ACHN (cell line): ENCODE data around the gene VAMP1.
"Not testable (repeated sequence)": the region's sequence is repeated elsewhere in the genome, so short reads cannot be mapped to it uniquely, and the experiment has no call there.

Experiments used
- DNase-seq: peaks from one replicate; pipeline ENCODE4 v3.0.0-alpha.2; 2015
- in situ Hi-C: cut with HindIII; loops from 2 replicates; pipeline ENCODE4 v1.10.0; 2017; ENCODE audit warnings: low sequenced_read_pairs, low pct_ligation_motif_present, low pct_unique_long_range_greater_than_20kb

The VAMP1 gene, protein sequence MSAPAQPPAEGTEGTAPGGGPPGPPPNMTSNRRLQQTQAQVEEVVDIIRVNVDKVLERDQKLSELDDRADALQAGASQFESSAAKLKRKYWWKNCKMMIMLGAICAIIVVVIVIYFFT

DNA sequence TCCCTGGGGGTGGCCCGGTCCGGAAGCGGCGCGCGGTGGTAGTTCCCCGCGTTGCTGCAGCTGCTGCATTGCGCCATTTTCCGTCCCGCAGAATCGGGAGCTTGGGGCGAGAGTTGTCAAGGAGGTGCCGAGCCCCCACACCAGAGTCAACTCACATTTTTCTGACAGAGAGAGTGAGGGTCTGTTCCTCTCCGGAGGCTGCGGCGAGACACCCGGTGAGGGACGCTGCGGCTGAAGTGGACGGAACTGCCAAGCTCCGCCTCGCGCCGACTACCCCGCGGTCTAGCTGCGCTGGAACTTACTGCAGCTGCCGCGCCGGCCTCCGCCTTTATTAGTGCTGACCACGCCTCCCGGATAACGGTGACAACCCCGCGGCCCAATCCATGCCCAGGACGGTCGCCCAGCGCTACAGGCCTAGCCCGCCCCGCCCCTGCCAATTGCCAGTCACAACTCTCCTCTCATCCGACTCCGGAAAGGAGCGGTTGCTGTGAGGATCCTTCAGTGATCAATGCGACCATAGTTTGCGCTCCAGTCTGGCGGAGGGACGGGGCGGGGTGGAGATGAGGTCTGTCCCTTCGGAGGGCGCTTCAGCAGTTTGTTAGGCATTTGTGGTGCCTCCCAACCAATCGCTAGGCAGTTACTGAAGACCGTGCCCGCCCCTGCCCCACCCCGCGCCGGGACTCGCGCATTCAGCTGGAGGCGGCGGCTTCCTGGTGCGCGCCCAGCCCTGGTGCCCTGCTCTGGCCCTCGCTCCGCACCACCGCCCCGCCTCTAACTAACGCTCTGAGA lies at the start of gene VAMP1:
Gene VAMP1, minus strand, starts transcription at position 303 of the 789 bp plus-strand sequence. Its CDS starts 146 bp downstream, at position 157.
- in situ Hi-C loops, result no loop called here
- peak; percentile 98 for DNase-seq

GRCh38 chr12:6520186-6520585 lies 49.7 kb upstream of the VAMP1 start:
- in situ Hi-C loops, result no loop called here
- no peak for DNase-seq

GRCh38 chr12:6508087-6508486 lies 37.6 kb upstream of the VAMP1 start:
- no peak for DNase-seq
- in situ Hi-C loops, result no loop called here

DNA sequence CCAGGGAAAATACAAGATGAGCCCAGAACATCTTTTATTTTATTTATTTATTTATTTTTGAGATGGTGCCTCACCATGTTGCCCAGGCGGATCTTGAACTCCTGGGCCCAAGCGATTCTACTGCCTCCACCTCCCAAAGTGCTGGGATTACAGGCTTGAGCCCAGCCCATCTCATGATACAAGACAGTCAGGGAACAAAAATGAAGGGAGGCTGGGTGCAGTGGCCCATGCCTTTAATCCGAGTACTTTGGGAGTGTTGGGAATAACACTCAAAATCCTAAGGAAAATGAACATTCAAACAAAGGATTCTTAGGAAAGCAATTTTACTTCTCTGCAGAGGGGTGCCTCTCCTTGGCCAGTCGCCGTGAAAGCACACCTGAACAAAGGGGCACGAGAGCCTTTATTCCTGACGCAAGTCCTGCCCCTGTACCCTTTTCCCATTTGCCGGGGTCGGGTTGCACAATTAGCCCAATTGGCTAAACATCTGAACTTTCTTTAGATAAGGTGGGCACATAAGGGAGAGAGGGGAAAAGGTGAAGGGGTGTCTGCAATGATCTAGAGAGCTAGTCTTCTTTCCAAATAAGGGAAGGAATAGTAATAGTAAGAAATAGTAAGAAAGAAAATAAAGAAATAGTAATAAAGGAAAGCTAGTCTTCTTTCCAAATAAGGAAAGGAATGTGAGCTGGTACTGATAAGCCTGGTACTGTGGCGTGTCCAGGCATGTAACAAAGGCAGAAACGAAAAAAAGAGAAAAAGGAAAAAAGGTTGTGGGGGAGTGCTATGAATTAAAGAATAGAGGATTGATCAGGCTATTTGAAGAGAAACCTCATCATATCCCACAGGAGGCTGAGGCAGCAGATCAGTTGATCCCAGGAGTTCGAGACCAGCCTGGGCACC lies 36.9 kb upstream of the VAMP1 start:
- DNase-seq, result no peak
- in situ Hi-C loops, result no loop called here

- in situ Hi-C loops, result no loop called here
- no peak for DNase-seq
Measured at GRCh38 chr12:6500466-6500865, 30.0 kb upstream of the VAMP1 start.

GRCh38 chr12:6497291-6497690 lies 26.8 kb upstream of the VAMP1 start:
- in situ Hi-C loops, DNase-seq: not testable (repeated sequence)

DNA sequence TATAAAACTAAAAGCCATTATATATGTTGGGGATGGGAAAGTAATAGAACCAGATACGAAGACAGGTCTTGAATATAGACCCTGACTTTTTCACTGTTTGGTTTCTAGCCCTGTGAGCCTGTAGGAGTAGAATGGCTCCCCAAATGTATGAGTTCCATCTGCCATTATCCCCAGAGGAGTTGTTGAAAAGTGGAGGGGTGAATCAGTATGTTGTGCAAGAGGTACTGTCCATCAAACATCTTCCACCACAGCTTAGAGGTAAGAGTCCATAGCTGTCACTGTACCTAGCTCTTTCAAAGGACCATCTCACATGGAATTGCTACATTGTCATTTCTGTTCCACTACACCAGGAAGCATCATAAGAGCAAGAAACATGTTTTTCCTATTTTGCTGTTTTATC lies 24.5 kb upstream of the VAMP1 start:
- in situ Hi-C loops, result no loop called here
- DNase-seq, result no peak

DNA sequence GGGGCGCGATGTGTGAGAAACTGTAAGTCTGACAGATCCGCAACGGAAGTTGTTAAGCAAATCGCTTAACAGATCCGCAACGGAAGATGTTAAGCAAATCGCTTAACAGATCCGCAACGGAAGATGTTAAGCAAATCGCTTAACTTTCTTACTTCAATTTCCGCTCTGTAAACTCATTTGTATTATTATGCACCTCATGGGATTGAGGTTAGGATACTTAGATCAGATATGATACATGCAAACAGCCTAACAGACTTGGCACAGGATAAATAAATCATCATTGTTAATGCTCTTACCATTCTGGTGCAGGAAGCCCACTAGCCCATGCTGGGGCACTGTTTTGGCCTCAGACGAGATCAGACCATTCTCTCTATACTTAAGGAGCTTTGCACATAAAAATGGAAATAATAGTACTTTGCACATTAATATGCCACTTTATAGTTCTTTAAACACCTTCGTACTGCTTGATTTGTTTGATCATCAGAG lies 23.8 kb upstream of the VAMP1 start:
- no peak for DNase-seq
- in situ Hi-C loops, result no loop called here

DNA sequence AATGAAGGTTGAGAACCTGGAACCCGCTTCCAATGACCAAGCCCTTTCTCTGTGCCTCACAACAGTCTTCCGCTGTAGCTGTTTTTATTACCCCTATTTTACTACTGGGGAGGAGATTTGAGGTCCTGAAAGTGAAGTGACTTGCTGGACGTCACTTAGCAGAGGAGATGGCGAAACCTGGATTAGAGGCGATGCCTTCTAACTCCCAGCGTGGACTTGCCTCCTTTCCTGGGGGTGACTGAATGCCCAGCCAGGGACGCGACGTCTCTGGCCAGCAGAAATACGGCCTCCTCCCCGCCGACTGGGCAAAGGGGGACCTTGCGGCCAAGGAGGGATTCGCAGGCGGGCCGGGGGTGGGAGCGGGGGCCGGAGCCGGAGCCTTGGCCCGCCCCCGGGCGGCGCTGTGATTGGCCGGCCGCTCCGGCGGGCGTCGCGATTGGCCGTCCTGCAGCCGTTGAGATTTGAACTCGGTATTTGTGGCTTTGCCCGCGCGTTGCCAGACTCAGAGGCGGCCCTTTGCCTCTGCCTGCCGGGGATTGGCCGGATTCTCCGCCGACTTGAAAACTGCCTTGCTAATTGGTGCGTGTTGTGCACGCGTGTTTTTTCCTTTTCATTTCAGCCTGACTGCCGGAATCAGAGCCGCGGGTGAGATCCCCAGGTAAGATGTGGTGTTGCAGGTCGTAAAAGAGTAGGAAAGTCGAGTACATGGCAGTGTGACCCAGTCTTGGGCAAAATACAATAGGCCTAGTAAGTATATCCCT lies 23.2 kb upstream of the VAMP1 start, which contains the start of gene NCAPD2:
Gene NCAPD2, plus strand, starts transcription at position 606 of the 761 bp plus-strand sequence. CDS start 997 bp downstream, outside the sequence.
- peak; percentile 99 for DNase-seq
- in situ Hi-C loops, result no loop called here

GRCh38 chr12:6492838-6493496 lies 22.5 kb upstream of the VAMP1 start, which contains the start of gene MRPL51:
Gene MRPL51 (minus strand): TSS chr12:6493262. CDS start chr12:6493136, 126 bp downstream.
- in situ Hi-C loops, result no loop called here
- DNase-seq, result peak; percentile 98

DNA sequence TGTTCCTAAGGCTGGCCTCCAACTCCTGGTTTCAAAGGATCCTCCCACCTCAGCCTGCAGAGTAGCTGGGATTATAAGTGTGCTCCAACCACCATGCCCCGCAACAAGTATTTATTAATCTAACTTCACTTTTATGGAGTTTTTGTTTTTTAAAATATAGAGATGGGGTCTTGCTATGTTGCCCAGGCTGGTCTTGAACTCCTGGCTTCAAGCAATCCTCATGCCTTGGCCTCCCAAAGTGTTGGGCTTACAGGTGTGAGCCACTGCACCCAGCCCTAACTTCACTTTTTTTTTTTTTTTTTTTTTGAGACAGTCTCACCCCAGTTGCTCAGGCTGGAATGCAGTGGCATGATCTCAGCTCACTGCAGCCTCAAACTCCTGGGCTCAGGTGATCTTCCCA lies 20.2 kb upstream of the VAMP1 start:
- in situ Hi-C loops, DNase-seq: not testable (repeated sequence)

- DNase-seq, result no peak
- in situ Hi-C loops, result no loop called here
Measured at GRCh38 chr12:6489449-6489848, 19.0 kb upstream of the VAMP1 start.

- in situ Hi-C loops, result no loop called here
Measured at GRCh38 chr12:6488240-6488639, 17.8 kb upstream of the VAMP1 start.

GRCh38 chr12:6478416-6478815 lies 7.9 kb upstream of the VAMP1 start:
- DNase-seq, result no peak
- in situ Hi-C loops, result no loop called here

More at GRCh38 chr12:6488240-6488639, 17.8 kb upstream of the VAMP1 start:
- no peak for DNase-seq

DNA sequence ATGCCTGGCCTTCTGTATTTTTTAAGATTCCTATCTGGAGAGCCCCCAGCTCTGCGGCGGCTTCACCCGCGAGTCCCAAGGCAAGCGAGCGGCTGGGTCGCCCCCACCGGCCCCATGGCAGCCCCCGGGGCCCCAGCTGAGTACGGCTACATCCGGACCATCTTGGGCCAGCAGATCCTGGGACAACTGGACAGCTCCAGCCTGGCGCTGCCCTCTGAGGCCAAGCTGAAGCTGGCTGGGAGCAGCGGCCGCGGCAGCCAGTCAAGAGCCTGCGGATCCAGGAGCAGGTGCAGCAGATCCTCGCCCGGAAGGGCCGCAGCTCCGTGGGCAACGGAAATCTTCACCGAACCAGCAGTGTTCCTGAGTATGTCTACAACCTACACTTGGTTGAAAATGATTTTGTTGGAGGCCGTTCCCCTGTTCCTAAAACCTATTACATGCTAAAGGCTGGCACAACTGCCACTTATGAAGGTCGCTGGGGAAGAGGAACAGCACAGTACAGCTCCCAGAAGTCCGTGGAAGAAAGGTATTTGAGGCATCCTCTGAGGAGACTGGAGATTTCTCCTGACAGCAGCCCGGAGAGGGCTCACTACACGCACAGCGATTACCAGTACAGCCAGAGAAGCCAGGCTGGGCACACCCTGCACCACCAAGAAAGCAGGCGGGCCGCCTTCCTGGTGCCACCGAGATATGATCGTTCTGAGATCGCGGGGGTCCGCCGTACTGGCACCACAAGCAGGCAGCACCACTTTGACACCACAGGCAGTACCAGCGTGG lies 7.3 kb upstream of the VAMP1 start:
- in situ Hi-C loops, DNase-seq: not testable (repeated sequence)

- no peak for DNase-seq
- in situ Hi-C loops, result no loop called here
Measured at GRCh38 chr12:6476489-6476888, 6.0 kb upstream of the VAMP1 start.
